Activated CD4-positive, CD25-positive, alpha-beta regulatory T cell treated with anti-CD3 and anti-CD28 coated beads, Interleukin-2, amount 50 U/mL, for 72 hours (primary cell): ENCODE measurements around the gene DMD.

ENCODE experiments used
- DNase-seq: peaks from one replicate; pipeline ENCODE4 v3.0.0; 2021

The DMD gene

DNA sequence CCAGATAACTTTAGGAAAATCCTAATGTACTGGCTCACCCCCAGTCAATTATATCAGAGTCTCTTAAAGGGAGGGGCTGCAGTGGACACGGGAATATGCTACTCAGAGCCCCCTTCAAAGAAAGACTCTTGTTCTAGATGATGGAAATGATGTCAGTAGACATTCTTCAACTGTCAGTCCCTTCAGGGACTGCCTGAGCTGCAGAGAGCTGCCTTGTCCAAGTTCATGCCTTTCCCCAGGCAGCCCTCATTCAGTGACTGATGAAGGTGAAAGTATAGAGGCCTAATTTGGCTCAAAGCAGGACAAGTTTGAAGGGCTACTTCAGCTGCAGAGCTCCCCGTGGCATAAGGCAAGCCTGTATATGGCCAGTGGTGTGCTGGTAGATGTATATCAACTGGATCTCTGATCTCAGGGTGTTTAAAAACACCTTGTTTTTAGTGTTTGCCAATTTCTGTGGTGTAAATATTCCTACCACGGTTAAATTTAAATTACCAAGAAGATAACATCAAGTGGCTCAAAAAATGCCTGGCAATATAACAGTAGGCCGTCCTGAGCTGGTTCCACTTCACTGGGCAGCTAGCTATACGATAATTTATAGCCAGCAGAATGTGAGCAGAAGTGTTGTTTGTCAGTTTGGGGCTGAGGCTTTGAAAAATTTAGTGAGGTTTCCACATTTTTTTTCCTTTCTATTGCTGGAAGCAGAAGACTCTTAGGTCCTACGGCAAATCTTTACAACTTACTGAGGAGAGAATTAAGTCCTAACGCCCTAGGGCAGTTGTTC is 1390.7 kb downstream of the DMD start:
- no peak for DNase-seq

DNA sequence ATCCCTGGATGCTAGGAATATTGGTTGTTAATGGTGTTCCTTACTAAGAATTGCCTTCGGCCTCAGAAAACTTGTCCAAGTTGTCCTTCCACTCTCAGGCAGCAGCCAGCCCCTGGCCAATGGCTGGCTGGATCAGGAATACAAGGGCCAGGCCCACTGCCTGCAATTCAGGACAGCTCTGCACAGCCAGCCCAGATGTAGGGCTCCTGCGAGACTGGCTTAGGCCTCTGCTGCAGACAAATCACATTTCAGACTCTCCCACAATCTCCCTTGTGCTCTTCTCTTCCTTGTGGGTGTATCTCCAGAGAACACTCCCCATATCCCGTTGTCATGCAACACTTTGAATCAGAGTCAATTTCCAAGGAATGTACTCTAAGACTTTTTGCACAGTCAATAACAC is 1391.9 kb downstream of the DMD start:
- DNase-seq, result no peak

DNA sequence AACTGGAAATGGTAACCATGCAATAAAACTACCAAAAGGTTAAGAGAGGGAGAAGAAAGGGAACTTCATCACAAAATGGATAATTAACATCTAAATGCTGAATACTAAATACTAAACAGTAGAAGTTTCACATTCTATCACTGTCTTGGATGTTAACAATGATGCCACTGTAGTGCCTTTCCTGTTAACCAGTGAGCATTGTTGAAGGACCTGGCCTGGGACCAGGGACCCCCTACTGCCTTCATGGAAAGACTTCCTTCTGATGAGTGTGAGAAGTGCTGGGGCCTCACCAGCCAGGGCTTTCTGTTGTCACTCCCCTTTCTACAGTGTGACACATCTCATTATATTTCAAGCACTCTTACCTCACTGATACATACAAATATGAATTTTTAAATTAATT is 1400.2 kb downstream of the DMD start:
- DNase-seq, result no peak

DNA sequence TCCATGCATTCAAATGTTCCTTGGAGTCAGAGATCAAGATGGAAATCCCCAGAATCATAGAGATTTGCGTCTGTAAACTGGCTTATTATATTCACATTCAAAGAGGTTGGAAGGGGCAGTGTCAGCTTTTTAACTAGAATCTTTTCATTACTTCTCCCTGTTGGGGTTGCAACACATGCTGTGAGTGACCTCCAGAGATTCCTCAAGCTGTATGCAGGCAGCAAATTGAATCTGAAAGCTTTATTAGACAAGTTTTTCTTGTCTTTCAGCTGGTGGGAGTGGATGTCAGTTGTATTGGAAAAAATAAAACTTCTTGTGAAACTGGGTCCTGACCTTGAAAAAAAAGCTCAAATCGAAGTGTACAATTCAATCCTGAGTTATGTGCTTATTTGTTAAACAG is 1403.0 kb downstream of the DMD start:
- no peak for DNase-seq

DNA sequence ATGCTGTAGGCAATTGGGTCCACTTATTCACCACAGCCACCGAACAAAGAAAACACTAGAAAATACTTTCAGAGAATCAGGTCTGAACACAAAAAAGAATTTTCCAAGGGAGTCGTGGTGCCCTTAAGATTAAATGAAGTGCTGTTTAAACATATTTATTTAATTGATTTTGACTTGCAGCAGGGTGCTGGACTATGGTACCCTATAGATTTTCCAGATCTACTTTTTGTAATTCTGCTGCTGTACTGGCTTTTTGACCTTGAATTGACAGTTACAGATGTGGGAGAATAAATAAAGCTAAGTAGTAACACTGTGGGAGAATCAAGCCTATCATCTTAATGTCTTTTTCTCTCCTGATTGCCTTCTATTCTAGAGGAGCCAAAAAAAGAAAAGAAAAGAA is 1404.2 kb downstream of the DMD start:
- DNase-seq, result no peak

DNA sequence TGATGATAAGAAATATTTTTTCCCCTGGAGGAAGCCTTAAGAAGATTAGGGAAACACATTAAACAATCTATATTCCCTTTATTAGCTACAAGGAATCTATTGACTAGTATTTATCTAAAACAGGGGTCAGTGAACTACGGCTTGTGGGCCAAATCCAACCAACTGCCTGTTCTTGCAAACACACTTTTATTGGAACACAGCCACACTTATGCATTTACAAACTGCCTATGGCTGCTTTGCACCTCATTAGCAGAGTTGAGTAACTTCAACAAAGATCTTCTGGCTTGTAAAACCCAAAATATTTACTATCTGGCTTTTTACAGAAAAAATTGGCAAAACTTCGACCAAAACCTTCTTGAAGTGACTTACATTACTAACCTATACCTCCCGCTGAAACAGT is 1405.6 kb downstream of the DMD start:
- DNase-seq, result no peak

DNA sequence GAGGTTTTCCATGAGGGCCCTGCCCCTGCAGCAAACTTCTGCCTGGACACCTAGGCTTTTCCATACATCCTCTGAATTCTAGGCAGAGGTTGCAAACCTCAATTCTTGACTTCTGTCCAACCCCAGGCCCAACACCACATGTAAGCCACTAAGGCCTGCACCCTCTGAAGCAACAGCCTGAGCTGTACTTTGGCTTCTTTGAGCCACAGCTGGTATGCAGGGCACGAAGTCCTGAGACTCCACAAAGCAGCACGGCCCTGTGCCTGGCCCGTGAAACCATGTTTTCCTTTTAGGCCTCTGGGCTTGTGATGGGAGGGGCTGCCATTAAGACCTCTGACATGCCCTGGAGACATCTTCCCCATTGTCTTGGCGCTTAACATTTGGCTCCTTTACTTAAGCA is 1411.1 kb downstream of the DMD start:
- no peak for DNase-seq

DNA sequence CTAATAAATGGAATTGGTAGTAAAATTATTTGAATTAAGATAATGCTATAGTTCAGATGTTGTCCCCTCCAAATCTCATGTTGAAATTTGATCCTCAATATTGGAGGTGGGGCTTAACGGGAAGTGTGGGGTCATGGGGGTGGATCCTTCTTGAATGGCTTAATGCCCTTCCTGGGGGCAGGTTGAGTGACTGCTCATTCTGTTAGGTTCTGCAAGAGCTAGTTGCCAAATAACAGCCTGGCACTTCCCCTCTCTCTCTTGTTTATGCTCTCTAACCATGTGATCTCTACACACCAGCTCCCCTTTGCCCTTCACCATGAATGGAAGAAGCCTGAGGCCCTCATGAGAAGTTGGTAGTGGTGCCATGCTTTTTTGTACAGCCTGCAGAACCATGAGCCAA is 1414.7 kb downstream of the DMD start:
- DNase-seq, result no peak

DNA sequence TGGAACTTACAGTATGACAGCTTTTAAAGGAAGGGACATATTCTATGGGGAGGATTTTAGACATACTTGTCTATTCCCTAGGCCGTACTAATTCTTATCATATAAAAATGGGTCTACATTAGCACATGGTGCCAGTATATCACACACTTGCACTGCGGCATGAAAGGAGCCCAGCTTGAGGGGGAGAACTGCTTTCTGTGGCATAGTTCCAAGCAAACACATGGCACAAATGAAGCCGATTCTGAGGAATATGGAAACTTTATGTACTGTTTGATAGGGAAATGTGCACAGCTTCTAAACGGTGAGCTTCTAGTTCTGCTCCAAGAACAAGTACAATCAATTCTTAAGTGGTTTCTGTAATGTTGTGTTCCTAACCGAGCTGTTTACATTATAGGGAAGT is 1463.9 kb downstream of the DMD start:
- DNase-seq, result no peak

DNA sequence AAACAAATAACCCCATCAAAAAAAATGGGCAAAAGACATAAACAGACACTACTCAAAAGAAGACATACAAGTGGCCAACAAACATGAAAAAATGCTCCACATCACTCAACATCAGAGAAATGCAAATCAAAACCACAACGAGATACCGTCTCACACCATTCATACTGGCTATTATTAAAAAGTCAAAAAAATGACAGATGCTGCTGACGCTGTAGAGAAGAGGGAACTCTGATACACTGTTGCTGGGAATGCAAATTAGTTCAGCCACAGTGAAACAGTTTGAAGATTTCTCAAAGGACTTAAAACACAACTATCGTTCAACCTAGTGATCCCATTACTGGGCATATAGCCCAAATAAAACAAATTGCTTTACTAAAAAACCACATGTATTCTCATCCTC is 1468.3 kb downstream of the DMD start:
- DNase-seq, result no peak

DNA sequence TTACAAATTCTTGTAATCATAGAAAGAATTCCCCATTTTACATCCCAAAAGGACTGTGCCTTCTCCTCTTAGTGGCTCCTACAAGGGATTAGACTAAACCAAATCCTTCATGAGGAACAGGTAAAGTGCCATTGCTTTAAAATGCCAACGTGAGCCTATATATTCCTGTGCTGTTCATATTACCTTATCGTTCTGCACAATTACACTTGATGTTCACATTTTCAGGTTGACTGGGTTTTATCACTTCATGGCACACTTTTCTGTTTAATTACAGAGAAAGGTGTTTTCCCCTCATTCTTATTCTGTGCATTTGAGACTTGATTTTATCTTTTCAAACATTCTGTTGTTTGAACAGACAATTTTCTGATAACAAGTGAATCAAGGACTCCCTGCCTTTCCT is 1493.9 kb downstream of the DMD start:
- DNase-seq, result no peak

DNA sequence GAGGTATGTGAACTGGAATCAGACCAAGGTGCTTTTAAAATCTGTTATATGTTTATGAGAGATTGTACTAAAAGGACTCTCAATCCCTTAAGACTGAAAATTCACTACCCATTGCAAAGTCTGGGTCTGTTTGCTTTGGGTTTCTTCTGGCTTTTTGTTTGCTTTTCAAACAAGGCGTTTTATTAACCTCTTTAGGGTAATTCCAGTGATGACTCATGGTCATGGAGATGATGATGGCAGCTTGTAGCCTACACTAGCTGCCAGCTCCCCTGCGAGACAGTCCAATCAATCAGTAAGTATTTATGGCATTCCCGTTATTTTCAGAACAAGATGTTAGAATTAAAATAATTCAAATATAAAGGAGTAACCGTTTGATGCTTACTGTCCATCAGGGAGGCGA is 1495.7 kb downstream of the DMD start:
- DNase-seq, result no peak

DNA sequence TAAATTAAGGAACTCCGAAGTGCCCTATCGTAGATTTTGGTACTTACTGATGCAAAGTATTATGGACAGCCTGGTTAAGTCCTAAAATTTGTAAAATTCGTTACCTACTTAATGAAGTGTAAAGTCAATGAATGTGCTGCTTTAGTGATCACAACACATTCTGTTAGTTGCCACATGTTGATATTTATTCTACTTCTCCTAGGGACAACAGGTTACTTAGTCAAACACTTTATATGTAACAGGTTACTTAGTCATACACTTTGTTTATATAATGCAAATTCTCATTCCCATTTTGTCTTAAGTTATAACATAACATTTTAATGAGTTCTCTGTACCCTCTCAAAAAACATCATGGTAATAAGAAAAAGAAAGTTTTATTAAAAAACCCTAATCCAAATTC is 1496.6 kb downstream of the DMD start:
- no peak for DNase-seq

DNA sequence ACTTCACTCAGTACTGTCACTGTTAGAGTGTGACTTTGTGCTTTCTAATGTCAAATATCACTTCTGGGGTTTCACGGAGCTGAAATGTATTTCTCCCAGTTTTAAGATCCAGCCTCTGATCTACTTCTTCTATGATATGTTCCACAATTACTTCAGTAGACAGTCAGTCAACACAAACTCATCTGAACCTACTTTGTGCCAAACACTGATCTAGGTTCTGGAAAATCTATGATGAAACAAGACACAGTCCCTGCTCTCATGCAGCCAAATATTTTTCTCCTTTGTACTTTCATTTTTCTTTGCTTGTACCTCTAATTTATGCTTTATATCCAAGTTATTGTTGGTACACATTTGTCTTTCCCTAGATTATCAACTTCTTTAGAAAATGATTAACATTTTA is 1498.2 kb downstream of the DMD start:
- DNase-seq, result no peak

DNA sequence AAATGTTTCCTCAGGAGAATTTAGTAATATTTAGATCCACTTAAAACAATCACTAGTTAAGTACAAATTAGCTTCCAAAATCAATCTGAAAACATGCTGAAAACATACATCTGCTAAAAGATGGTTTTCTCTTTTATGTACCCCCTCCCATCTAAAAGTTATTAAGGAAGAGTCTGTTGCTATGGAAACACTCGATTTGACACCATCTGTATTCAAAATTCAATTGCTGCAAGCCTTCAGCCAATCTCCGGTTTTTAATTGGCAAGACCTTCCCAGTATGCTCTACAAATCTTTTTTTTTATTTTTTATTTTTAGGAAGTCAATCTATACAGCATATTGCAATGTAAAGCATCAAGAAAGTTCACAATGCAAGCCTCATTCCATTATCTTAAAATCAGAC is 1500.2 kb downstream of the DMD start:
- DNase-seq, result no peak

DNA sequence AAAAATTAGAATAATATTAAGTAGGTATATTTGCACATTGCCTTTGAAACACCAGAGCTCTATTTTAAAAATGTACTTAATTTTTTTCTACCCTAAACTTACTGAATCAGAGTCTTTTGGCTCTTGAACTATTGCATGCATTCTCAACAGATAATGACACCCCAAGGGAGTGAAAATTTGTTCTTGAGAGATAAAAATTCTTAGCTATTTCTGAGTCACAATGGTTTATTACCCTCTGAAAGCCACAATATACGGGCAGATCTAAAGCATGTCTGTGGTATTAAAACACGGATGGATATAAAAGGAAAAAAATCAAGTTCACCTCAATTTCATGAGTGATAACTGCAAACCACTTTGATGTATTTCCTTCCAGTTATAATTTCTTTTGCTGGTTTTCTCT is 1503.2 kb downstream of the DMD start:
- DNase-seq, result no peak

DNA sequence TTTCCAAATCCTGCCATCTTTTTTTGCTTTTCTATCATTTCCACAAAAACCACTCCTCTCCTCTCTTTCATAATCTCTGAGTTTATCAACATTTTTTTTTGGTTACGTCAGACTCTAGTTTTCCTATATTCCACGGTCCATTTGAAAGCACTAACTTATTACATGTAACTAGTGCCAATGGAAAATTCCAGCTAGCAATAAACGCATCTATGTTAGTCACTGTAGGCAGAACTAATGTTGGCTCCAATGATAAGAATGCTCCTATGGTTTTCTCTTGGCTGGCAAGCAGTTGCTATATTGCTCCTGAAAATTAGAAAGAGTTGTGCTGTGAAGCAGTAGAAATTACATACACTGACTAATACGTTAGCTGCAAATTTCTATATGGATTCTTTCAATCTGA is 1504.9 kb downstream of the DMD start:
- DNase-seq, result no peak

DNA sequence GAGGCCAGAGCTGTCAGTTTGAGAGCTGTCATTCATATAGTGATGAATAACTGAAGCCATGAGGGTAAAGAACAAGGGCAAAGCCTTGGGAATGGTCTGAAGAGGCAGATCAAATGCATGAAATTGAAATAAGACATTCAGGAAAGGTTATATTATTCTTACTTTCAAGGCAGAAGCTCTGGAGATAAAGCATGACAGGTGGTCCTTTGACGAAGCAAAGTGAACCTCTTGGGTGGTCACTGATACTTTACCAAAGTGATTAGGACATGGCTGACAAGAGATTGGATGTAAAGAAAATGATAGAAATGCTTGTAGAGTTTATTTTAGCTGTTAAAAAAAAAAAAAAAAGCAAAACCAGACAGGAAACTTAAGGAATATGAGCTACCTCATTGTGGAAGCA is 1505.5 kb downstream of the DMD start:
- DNase-seq, result no peak

DNA sequence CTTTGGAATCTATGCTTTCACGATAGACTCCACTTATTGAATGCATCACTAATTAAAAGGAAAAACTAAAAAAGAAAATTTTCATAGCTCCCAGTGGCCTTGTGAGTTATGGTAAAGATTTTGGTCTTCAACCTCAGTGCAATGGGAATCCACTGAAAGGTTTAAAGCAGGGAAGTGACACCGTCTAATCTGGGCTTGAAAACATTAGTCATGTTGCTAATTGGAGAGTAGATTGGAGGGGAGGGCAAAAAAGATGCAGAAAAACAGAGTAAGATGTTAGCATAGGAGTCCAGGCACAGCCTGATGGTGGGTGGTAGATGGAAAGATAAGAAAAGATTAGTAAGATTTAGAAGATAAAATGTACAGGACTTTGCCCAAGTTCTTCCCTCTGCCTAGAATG is 1506.4 kb downstream of the DMD start:
- DNase-seq, result no peak

DNA sequence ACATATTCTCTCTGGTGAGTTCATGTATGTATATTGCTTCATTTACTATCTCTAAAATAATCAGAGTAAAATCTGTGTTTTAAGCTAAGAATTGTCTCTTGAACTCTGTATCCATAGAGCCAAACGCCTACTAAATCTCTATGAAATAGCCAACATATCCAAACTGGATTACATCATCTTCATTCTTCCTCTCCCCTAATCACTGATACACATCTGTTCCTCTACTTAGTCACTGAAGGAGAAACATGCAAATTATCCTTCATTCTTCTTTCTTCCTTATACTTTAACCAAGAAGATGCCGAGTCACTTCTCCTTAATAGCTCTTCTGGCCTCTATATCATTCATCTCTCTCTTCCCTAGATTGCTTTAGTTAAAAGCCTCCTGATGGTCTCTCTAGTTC is 1509.1 kb downstream of the DMD start:
- no peak for DNase-seq

DNA sequence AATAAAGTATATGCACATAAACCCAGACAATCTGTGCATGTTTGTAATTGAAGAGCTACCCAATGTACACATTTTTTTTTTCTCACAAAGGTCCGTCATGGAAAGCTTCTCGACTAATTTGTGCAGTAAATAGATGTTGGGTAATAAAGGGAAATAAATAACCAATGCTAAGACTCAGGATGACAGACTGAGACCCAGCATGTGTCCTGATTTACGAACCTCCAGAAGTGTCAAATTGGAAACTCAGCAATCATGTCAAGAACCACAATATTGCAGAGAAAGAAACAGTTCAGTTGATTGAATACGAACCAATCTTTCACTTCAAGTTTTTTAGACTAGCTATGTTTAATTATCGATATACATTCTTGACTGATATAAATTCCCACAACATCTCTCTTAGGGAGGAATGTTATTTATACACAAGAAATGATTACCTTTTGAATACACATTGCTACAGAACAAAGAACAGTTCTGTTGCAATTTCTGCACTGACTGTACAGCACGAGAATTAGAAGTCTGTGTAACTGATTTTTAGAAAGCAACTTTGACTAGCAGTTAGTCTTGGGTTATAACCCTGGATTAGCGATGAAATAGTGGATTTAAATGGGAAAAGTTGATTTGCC is 1513.9 kb downstream of the DMD start:
- no peak for DNase-seq

DNA sequence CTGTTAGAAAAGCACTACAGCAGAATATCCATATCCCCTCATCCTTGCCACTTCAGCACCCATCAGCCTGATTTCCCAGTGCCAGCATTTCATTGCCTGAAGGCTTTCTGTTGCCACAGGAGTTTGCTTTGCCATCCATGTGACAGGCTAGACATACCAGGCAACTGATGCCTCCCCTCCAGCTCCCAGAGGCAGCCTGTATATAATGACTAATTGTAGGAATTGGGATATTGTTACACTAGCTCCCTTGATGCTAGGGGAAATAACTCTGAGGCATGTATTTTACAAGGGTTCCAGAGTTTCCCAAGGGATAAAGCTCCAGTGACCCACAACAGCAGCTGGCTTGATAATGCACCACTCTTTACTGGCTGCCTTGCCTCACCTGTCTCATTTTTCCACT is 1531.5 kb downstream of the DMD start:
- DNase-seq, result no peak

DNA sequence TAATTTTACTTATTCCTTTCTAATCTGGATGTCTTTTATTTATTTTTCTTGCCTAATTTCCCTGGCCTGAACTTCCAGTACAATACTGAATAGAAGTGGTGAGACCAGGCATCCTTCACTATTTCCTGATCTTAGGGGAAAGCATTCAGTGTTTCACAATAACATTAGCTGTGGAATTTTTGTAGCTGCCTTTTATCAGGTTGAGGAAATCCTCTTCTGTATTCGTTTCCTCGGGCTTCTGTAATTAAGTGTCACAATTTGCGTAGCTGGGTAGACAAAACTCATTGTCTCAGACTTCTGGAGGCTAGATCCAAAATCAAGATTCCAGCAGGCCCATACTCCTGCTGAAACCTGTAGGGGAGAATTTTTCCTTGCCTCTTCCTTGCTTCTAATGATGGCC is 1541.1 kb downstream of the DMD start:
- DNase-seq, result no peak

DNA sequence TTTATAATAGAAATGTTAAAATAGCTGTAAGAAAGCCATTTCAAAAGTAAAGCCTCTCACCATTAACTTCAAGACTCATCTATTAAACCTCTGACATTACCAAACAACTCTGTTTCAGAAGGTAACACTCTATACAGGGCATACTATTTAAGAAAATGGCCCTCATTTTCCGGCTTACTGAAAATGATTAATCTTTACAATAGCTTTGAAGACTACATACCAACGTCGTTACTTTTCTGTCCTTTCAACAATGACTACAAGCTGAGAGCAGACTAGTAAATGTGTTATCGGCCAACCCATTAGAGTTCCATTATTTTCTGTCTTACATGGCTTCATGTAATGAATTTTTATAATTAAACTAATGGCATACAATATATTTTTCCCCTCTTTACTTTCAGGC is 1545.9 kb downstream of the DMD start:
- no peak for DNase-seq

DNA sequence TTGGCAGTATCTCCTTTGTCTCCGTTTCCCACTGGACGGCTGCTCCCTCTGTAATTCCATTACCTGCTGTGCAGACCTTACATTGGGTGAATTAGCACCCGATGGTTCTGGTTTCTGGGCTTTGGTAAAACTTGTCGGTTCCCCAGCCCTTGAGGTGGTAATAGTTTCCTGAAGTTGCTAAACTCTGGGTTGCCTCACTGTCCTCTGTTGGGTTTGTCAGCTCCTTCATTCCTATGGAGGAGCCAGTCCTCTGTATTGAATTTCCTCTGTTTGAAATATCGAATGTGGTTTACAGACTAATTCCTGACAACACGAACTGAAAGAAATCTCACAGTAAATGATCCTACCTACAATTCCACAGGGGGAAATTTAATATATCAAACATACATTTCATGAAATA is 1548.2 kb downstream of the DMD start:
- no peak for DNase-seq
